ENCODE data around the gene P2RY2. TPM values are rescaled to one million over a fixed set of nuclear protein-coding genes. Genes with fewer than 3 reads are reported as not detected.

Gene P2RY2
- total RNA-seq, 1 donor = 0.36 TPM

DNA sequence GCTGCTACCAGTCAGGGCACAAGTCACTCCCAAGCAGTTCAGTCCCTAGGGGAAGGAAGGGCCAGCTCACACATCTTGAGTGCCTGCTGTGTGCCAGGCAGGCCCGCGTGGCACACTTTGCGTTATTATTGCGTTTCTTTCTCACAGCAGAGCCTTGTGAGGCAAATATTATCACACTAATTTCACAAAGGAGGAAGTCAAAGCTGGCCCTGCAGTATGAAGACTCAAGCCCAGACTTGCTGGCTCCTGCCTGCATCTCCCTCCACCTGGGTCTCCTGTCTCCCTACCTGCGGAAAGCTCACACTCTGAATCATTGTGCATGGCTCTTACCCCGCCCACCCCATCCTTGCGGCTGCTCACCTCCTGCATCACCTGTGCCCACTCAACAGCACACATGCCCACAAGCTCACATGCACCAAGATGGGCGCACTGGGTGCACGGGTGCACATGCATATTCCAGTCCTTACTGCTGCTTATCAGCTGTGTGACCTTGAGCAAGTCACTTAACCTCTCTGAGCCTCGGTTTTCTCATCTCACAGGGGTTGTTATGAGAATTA, 31.7 kb upstream of the P2RY2 start:
- peak overlapping the region; percentile 58 for H3K27ac ChIP-seq (ENCODE audit: low read depth, low read length)

DNA sequence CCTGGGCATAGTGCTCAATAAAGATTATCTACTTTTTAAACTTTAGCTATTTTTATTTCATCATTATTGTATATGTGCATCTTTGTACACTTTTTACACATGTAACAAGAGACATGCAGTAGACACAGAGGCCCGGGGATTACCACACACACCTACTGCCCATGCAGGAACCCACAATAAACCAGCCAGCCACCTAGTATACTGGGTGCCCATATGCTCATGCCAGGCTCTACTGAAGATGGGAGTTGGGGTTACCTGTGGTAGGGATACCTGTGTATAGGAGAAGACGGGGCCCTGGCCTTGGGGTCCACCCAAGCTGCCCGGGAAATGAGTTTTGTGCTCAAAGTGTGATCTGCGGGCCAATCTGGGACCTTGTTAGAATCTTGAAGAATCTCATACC, 31.2 kb upstream of the P2RY2 start:
- Histone ChIP-seq H3K27me3 (ENCODE audit: insufficient read depth, low read length) (no peaks in the 10 kb centered on the region), H3K79me2 (ENCODE audit: insufficient read depth, low read length) (no peaks in the 10 kb centered on the region), H4K20me1 (ENCODE audit: insufficient read depth, low read length) (no peaks in the 10 kb centered on the region), H3K4me3 (ENCODE audit: insufficient read depth, low read length) (no peak overlapping the region), H3K36me3 (ENCODE audit: insufficient read depth, low read length) (no peaks in the 10 kb centered on the region), H3K4me2 (ENCODE audit: insufficient read depth, low read length) (no peak overlapping the region), H3K27ac (ENCODE audit: low read depth, low read length) (peak overlapping the region; percentile 58), H3K4me1 (ENCODE audit: insufficient read depth, low read length) (peaks cover 19% of the 10 kb centered on the region), H2AFZ (ENCODE audit: low read length) (no peak overlapping the region), H3K9me3 (ENCODE audit: low read depth, low read length) (no peaks in the 10 kb centered on the region)
- no peak for DNase-seq (ENCODE audit: insufficient read length, low spot score, missing footprints)
- TF ChIP-seq, protein P1, sequence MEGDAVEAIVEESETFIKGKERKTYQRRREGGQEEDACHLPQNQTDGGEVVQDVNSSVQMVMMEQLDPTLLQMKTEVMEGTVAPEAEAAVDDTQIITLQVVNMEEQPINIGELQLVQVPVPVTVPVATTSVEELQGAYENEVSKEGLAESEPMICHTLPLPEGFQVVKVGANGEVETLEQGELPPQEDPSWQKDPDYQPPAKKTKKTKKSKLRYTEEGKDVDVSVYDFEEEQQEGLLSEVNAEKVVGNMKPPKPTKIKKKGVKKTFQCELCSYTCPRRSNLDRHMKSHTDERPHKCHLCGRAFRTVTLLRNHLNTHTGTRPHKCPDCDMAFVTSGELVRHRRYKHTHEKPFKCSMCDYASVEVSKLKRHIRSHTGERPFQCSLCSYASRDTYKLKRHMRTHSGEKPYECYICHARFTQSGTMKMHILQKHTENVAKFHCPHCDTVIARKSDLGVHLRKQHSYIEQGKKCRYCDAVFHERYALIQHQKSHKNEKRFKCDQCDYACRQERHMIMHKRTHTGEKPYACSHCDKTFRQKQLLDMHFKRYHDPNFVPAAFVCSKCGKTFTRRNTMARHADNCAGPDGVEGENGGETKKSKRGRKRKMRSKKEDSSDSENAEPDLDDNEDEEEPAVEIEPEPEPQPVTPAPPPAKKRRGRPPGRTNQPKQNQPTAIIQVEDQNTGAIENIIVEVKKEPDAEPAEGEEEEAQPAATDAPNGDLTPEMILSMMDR (IDR thresholded peaks at IDR 0.05; ENCODE audit: extremely low read depth, low read depth, low read length) = no peak

More for the DNA sequence above, 31.7 kb upstream of the P2RY2 start:
- no peaks in the 10 kb centered on the region for H3K9me3 ChIP-seq (ENCODE audit: low read depth, low read length)
- peak overlapping the region; percentile 75 for H3K4me2 ChIP-seq (ENCODE audit: insufficient read depth, low read length)
- H3K4me1 ChIP-seq (ENCODE audit: insufficient read depth, low read length) = peaks cover 19% of the 10 kb centered on the region
- TF ChIP-seq, protein P1 (IDR thresholded peaks at IDR 0.05; ENCODE audit: extremely low read depth, low read depth, low read length) = no peak
- H4K20me1 ChIP-seq (ENCODE audit: insufficient read depth, low read length) = no peaks in the 10 kb centered on the region
- no peaks in the 10 kb centered on the region for H3K79me2 ChIP-seq (ENCODE audit: insufficient read depth, low read length)
- DNase-seq (ENCODE audit: insufficient read length, low spot score, missing footprints) = no peak
- H3K36me3 ChIP-seq (ENCODE audit: insufficient read depth, low read length) = no peaks in the 10 kb centered on the region
- peak overlapping the region; percentile 60 for H2AFZ ChIP-seq (ENCODE audit: low read length)
- no peaks in the 10 kb centered on the region for H3K27me3 ChIP-seq (ENCODE audit: insufficient read depth, low read length)
- peak overlapping the region; percentile 50 for H3K4me3 ChIP-seq (ENCODE audit: insufficient read depth, low read length)

DNA sequence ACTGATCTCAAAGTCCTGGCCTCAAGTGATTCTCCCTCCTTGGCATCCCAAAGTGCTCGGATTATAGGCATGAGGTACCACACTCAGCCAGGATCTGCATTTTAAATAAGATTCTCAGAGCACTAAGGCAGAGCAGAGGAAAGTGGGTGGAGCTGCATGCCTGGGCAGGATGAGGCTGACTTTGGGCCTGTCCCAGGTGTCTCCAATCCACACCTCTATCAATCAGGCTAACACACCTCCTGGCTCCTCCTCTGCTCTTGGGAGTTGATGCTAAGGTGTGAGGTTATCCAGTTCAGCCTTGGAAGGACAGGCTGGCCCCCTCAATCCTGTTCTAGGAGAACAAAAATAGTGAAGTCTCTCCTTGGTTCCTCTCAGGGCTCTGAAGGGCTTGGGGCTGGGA, 30.2 kb upstream of the P2RY2 start:
- Histone ChIP-seq H3K36me3 (ENCODE audit: insufficient read depth, low read length) (no peaks in the 10 kb centered on the region), H3K27ac (ENCODE audit: low read depth, low read length) (no peak overlapping the region), H3K79me2 (ENCODE audit: insufficient read depth, low read length) (no peaks in the 10 kb centered on the region), H3K4me2 (ENCODE audit: insufficient read depth, low read length) (no peak overlapping the region), H3K4me3 (ENCODE audit: insufficient read depth, low read length) (no peak overlapping the region), H4K20me1 (ENCODE audit: insufficient read depth, low read length) (no peaks in the 10 kb centered on the region), H3K9me3 (ENCODE audit: low read depth, low read length) (no peaks in the 10 kb centered on the region), H2AFZ (ENCODE audit: low read length) (no peak overlapping the region), H3K4me1 (ENCODE audit: insufficient read depth, low read length) (peaks cover 19% of the 10 kb centered on the region), H3K27me3 (ENCODE audit: insufficient read depth, low read length) (no peaks in the 10 kb centered on the region)
- no peak for DNase-seq (ENCODE audit: insufficient read length, low spot score, missing footprints)
- TF ChIP-seq, protein P1 (IDR thresholded peaks at IDR 0.05; ENCODE audit: extremely low read depth, low read depth, low read length) = no peak

DNA sequence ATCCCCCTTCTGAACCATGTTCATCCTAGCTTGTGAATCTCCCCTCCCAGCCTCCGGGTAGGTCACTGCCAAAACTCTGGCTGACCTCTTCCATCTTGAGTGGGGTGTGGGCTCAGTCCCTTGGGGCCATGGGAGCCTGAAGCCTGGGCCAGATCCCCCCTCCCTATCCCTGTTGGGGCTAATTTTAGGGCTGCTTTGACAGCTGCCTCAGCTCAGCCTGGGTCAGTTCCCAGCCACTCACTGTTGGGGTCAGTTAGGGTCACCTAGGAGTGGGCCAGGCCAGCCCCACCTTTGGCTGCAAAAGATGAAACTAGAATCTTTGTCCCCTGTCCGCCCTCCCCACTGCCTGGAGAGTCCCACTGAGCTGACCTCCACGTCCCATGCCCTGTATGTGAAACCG, 29.8 kb upstream of the P2RY2 start:
- no peak overlapping the region for H3K4me2 ChIP-seq (ENCODE audit: insufficient read depth, low read length)
- DNase-seq (ENCODE audit: insufficient read length, low spot score, missing footprints) = no peak
- TF ChIP-seq, protein P1 (IDR thresholded peaks at IDR 0.05; ENCODE audit: extremely low read depth, low read depth, low read length) = no peak
- H4K20me1 ChIP-seq (ENCODE audit: insufficient read depth, low read length) = no peaks in the 10 kb centered on the region
- no peaks in the 10 kb centered on the region for H3K27me3 ChIP-seq (ENCODE audit: insufficient read depth, low read length)
- H3K79me2 ChIP-seq (ENCODE audit: insufficient read depth, low read length) = no peaks in the 10 kb centered on the region
- no peak overlapping the region for H2AFZ ChIP-seq (ENCODE audit: low read length)
- peaks cover 19% of the 10 kb centered on the region for H3K4me1 ChIP-seq (ENCODE audit: insufficient read depth, low read length)
- no peaks in the 10 kb centered on the region for H3K36me3 ChIP-seq (ENCODE audit: insufficient read depth, low read length)
- no peak overlapping the region for H3K4me3 ChIP-seq (ENCODE audit: insufficient read depth, low read length)
- H3K27ac ChIP-seq (ENCODE audit: low read depth, low read length) = no peak overlapping the region
- no peaks in the 10 kb centered on the region for H3K9me3 ChIP-seq (ENCODE audit: low read depth, low read length)
